ENCODE measurements around the gene ZNF595. TPM values are rescaled to one million over a fixed set of nuclear protein-coding genes. Genes with fewer than 3 reads are reported as not detected.
"Not testable (repeated sequence)": the region's sequence is repeated elsewhere in the genome, so short reads cannot be mapped to it uniquely, and the experiment has no call there.

Gene ZNF595
- 88.4 and 130 TPM in 2 replicates for polyA plus RNA-seq (2012; rRNA removed)
- polyA plus RNA-seq (2012; cell fraction: cytosol; rRNA removed), result 93.1 and 103 TPM in 2 replicates
- 37.9 and 72.0 TPM in 2 replicates for polyA plus RNA-seq (2012; cell fraction: nucleus; rRNA removed)

- H3K36me3 ChIP-seq (replicated peaks in 1 of 2; ENCODE audit: control insufficient read depth in 1 of 2, insufficient read depth in 2 of 2, low read length in 1 of 2); H2AFZ ChIP-seq (ENCODE audit: low read depth); H3F3A ChIP-seq (replicated peaks; ENCODE audit: insufficient read depth); H3K79me2 ChIP-seq (ENCODE audit: insufficient read depth); H3K4me1 ChIP-seq (ENCODE audit: control insufficient read depth in 1 of 2, insufficient read depth in 2 of 2, low read depth in 1 of 2, low read length in 1 of 2); H4K20me1 ChIP-seq (ENCODE audit: insufficient read depth); H3K27me3 ChIP-seq (ENCODE audit: insufficient read depth); H3K9me3 ChIP-seq; DNase-seq; H3K9me2 ChIP-seq: not testable (repeated sequence)
- TF ChIP-seq ELF1 (IDR thresholded peaks at IDR 0.05) (peak; percentile 30; the same call in 1 of the 2 replicates), YY1 (IDR thresholded peaks at IDR 0.05; ENCODE audit: low read depth) (0 out of 2 replicates have a peak, but pooled peaks have one; percentile 49), PBX3 (IDR thresholded peaks at IDR 0.05) (peak; percentile 25; the same call in 1 of the 2 replicates), NFIC (IDR thresholded peaks at IDR 0.05; ENCODE audit: borderline replicate concordance) (0 out of 2 replicates have a peak, but pooled peaks have one; percentile 14), MXI1 (IDR thresholded peaks at IDR 0.05; ENCODE audit: low read depth, low read length) (0 out of 2 replicates have a peak, but pooled peaks have one; percentile 30), MAX (IDR thresholded peaks at IDR 0.05; ENCODE audit: low read depth) (peak; percentile 60; the same call in 1 of the 2 replicates), POLR2AphosphoS5 (IDR thresholded peaks at IDR 0.05; ENCODE audit: low read depth, low read length) (peak; percentile 49), TAF1 (IDR thresholded peaks at IDR 0.05; ENCODE audit: borderline replicate concordance, low read depth, low read length) (0 out of 2 replicates have a peak, but pooled peaks have one; percentile 15), GABPA (IDR thresholded peaks at IDR 0.05; ENCODE audit: low read depth) (peak; percentile 55)
- Histone ChIP-seq H3K9ac (peak within 1 kb of the TSS; percentile 44; the same call in 1 of the 2 replicates), H3K4me3 (ENCODE audit: low read depth in 2 of 2, low read length in 1 of 2) (peak within 1 kb of the TSS in 1 of 2 experiments; percentile 49; a peak in 2 of 4 replicates), H3K4me2 (peak within 1 kb of the TSS; percentile 79), H3K27ac (ENCODE audit: low read depth in 2 of 2, low read length in 1 of 2) (peak within 1 kb of the TSS in 1 of 2 experiments; percentile 62; a peak in 2 of 4 replicates)
- ChIA-PET POLR2A (interaction anchor here (0.9 to 2.1 kb wide), 3 partner anchors 10 to 17 kb away, joined by 3 to 8 read pairs (median 8); no protein-coding TSS in a partner anchor), CTCF (interaction anchor here (0.9 to 8.2 kb wide), 7 partner anchors 8 to 25 kb away, joined by 4 to 52 read pairs (median 5); no protein-coding TSS in a partner anchor)
- WGBS (ENCODE audit: low lambda C conversion rate), result 8% methylated on average over 21 of the region's 29 CpGs
Observed at GRCh38 chr4:52804-53479, at the start of gene ZNF595. Gene ZNF595, plus strand, starts transcription at chr4:53321. Its CDS starts 168 bp downstream, at chr4:53489.

GRCh38 chr4:9937-10870 is 42.9 kb upstream of the ZNF595 start:
- H3K79me2 ChIP-seq (ENCODE audit: insufficient read depth); H3K9me3 ChIP-seq; H3K4me2 ChIP-seq; H3K9me2 ChIP-seq; H4K20me1 ChIP-seq (ENCODE audit: insufficient read depth); H3F3A ChIP-seq (replicated peaks; ENCODE audit: insufficient read depth); H3K27me3 ChIP-seq (ENCODE audit: insufficient read depth); CTCF ChIA-PET; POLR2A ChIA-PET; H3K4me3 ChIP-seq (ENCODE audit: low read depth in 2 of 2, low read length in 1 of 2); H3K4me1 ChIP-seq (ENCODE audit: control insufficient read depth in 1 of 2, insufficient read depth in 2 of 2, low read depth in 1 of 2, low read length in 1 of 2); H2AFZ ChIP-seq (ENCODE audit: low read depth); H3K36me3 ChIP-seq (replicated peaks in 1 of 2; ENCODE audit: control insufficient read depth in 1 of 2, insufficient read depth in 2 of 2, low read length in 1 of 2); H3K27ac ChIP-seq (ENCODE audit: low read depth in 2 of 2, low read length in 1 of 2); H3K9ac ChIP-seq: not testable (repeated sequence)
- peak; percentile 62; the same call in 1 of the 2 replicates for TF ChIP-seq ZBTB33 (IDR thresholded peaks at IDR 0.05; ENCODE audit: borderline replicate concordance, low read depth)
- DNase-seq, result peak; percentile 2
- 89% methylated on average over 33 of the region's 90 CpGs for WGBS (ENCODE audit: low lambda C conversion rate)

GRCh38 chr4:11095-11815 is 41.9 kb upstream of the ZNF595 start:
- CTCF ChIA-PET; H3K27me3 ChIP-seq (ENCODE audit: insufficient read depth); H3K27ac ChIP-seq (ENCODE audit: low read depth in 2 of 2, low read length in 1 of 2); H3K9ac ChIP-seq; H3K4me3 ChIP-seq (ENCODE audit: low read depth in 2 of 2, low read length in 1 of 2); H3K4me1 ChIP-seq (ENCODE audit: control insufficient read depth in 1 of 2, insufficient read depth in 2 of 2, low read depth in 1 of 2, low read length in 1 of 2); POLR2A ChIA-PET; H3K79me2 ChIP-seq (ENCODE audit: insufficient read depth); H3K9me3 ChIP-seq; H3K9me2 ChIP-seq; H2AFZ ChIP-seq (ENCODE audit: low read depth); H3K36me3 ChIP-seq (replicated peaks in 1 of 2; ENCODE audit: control insufficient read depth in 1 of 2, insufficient read depth in 2 of 2, low read length in 1 of 2); H3F3A ChIP-seq (replicated peaks; ENCODE audit: insufficient read depth); H4K20me1 ChIP-seq (ENCODE audit: insufficient read depth); H3K4me2 ChIP-seq: not testable (repeated sequence)
- 96% methylated on average over 68 of the region's 123 CpGs for WGBS (ENCODE audit: low lambda C conversion rate)
- peak; percentile 0 for DNase-seq

Data from SK-N-SH (cell line).